Rectal smooth muscle tissue (tissue), 1 donor: ENCODE data around the gene PRADC1.

ENCODE experiments used
- H3K27ac ChIP-seq: one replicate; pipeline ENCODE4 v1.7.0; 2013; ENCODE audit warnings: low read depth, low read length, inconsistent platforms
- H3K27me3 ChIP-seq: one replicate; pipeline ENCODE4 v1.7.0; 2013; ENCODE audit warnings: low read length; ENCODE audit not compliant: control insufficient read depth, insufficient read depth
- H3K36me3 ChIP-seq: one replicate; pipeline ENCODE4 v1.7.0; 2013; ENCODE audit warnings: low read length; ENCODE audit not compliant: control insufficient read depth, insufficient read depth
- H3K4me1 ChIP-seq: one replicate; pipeline ENCODE4 v1.7.0; 2013; ENCODE audit warnings: low read length; ENCODE audit not compliant: control insufficient read depth, insufficient read depth
- H3K4me3 ChIP-seq: one replicate; pipeline ENCODE4 v1.7.0; 2013; ENCODE audit warnings: low read length
- H3K9ac ChIP-seq: one replicate; pipeline ENCODE4 v1.7.0; 2013; ENCODE audit warnings: low read length

Gene PRADC1

DNA sequence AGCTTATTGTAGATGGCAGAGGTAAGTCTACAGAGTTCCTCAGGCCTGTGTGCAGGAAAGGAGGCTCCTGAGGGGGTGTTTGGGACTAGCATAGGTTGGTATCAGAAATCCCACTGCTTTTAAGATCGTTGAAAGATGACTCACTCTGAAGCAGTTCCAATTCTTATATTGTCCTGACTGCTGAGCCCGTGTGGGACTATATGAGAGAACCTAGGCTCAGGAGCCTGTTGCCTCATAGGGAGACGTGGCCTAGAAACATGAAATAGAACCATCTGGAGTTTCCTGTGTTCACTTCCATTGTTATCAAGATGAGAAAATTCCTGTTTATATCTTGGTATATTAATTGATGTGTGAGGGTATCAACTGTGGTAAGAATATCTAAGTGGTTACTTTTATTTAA, 6.7 kb upstream of the PRADC1 start:
- H3K36me3 ChIP-seq = peaks cover 16% of the 10 kb centered on the region

DNA sequence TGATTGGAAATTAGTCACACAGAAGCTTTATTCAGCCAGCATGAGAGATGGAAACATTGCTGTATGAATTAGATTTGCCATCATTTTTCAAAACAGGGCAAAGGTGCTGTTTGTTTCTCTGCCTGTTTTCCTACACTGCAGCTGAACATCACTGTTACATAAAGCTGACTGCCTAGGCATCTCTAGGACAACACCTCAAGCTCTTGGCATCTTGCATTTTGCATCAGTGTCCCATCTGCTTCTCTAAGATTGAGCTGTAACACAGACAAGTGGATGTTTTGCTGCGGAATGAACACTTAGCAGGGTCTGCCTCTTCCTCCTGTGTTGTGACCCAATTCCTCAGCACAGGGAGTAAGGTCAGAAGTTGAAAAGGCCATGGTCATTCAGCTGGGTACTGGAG, 5.9 kb upstream of the PRADC1 start:
- Histone ChIP-seq H3K9ac (no peak overlapping the region), H3K4me1 (peaks cover 6% of the 10 kb centered on the region), H3K27ac (no peak overlapping the region), H3K36me3 (peaks cover 11% of the 10 kb centered on the region), H3K27me3 (no peaks in the 10 kb centered on the region), H3K4me3 (no peak overlapping the region)

More for the DNA sequence above, 6.7 kb upstream of the PRADC1 start:
- no peak overlapping the region for H3K27ac ChIP-seq
- peaks cover 6% of the 10 kb centered on the region for H3K4me1 ChIP-seq
- H3K9ac ChIP-seq = no peak overlapping the region
- H3K4me3 ChIP-seq = no peak overlapping the region
- no peaks in the 10 kb centered on the region for H3K27me3 ChIP-seq

DNA sequence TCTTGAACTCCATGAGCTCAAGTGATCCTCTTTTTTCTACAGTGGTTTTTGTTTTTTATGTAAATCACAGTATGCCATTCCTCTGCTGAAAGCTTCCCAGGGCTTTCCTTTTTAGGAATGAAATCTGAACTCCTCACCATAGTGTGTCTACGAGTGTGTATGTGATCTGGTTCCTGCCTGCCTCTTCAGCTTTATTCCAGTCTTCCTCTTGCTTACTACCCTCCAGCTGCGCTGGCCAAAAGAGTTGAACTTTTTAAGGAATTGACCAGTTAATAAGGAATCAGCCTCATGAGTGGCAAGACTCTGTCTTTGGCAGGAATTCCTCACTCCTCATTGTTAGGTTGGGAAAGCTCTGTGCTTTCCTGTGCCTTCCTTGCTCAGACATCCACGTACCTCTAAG, 5.1 kb upstream of the PRADC1 start:
- Histone ChIP-seq H3K36me3 (peaks cover 9% of the 10 kb centered on the region), H3K4me3 (no peak overlapping the region), H3K27me3 (no peaks in the 10 kb centered on the region), H3K9ac (no peak overlapping the region), H3K27ac (no peak overlapping the region), H3K4me1 (peaks cover 6% of the 10 kb centered on the region)

DNA sequence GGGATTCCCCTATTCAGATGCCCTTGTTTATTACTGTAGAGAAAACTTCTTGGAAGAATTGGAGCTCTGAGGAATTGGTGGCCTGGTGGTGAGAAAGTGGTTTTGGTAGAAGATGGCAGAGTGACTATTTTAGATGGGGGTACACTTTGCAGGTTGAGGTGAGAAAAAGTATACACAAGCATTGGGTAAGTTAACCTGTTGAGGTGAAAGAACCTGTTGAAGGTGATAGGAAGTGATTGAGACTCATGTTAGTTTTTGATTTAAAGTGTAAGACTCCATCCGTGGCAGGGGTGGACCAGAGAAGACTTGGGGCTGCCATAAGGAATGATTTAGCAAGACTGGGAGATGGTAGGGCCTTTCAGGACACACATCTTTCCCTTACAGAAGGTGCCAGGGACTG, 4.1 kb upstream of the PRADC1 start:
- Histone ChIP-seq H3K36me3 (peaks cover 5% of the 10 kb centered on the region), H3K4me1 (peaks cover 6% of the 10 kb centered on the region), H3K27ac (no peak overlapping the region), H3K4me3 (no peak overlapping the region), H3K9ac (no peak overlapping the region), H3K27me3 (no peaks in the 10 kb centered on the region)

DNA sequence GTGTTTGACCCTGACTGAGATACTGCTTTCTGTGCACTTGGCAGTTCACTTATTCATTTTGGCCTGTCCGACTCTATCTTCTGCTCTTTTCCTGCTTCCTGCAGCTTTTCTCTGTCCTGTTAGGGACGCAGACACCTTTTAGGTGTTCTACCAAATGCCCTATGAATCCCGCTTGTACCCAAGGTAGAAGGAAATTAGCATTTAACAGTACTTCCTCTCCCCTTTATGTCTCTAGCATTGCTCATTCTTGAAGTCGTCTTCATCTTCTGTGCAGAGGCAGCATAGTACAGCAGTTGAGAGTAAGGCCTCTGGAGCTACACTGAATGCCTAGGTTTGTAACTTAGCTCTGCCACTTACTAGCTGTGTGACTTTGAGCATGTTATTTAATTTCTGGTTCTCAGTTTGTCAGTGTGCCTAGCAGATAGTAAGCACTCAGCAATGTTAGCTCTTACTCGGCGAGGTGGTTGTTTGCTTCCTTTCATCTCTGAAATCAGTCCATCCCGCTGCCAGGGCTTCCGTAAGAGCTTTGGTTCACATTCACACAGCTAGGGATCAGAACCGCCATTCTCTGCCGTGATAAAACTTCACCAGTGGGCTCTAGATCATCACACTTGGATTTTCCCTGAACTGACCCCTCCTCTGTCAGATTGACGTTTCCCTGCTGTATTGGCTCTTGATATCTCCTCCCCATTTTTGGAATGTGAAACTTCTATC, 2.4 kb upstream of the PRADC1 start:
- peaks cover 6% of the 10 kb centered on the region for H3K4me1 ChIP-seq
- peaks cover 5% of the 10 kb centered on the region for H3K36me3 ChIP-seq

DNA sequence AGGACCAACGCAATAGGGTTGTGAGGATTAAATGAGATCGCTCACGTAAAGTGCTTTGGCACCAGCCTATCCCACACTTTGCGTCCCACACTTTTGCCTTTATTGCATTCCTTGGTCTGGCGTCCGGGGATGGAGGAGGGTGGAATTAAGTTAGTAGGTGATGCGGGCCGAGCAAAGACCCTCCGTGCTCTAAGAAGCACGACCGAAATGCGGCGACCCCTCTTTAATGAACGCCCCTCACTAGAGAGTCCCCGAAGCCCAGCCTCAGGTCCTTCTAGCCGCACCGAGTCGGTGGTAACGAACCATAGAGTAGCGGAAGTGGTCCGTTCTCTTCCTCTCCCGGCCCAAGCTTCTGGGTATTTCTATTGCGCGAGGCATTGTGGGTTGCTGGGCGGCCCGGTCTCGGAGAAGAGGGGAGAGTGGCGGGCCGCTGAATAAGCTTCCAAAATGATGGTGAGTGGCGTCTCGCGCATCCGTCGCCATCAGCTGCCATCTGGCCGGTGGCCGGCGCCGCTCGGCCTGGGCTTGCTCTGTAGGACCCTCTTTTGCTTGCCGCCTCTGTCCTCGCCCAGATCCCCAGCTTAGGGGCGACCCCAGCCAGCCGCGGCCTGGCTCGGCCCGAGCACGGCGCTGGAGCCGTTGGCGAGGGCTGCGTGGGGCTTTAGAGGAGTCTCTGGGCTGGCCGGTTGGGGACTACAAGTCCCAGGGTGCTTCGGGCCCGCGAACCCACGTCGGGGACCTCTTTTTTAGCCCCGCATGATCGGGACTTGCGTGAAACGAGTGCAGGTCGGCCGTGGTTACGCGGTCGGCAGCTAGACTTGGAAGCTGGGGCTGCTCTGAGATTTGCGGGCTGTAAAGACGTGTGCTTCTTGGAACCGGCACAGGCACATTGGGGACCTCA, 1.1 kb upstream of the PRADC1 start, which contains the start of gene CCT7:
Gene CCT7, plus strand, starts transcription at position 377 of the 901 bp plus-strand sequence. Its CDS starts 71 bp downstream, at position 448.
- Histone ChIP-seq H3K27me3 (no peaks in the 10 kb centered on the region), H3K27ac (peak within 1 kb of the TSS; percentile 90), H3K9ac (peak within 1 kb of the TSS; percentile 85), H3K4me3 (peak within 1 kb of the TSS; percentile 84), H3K36me3 (peaks cover 4% of the 10 kb centered on the region), H3K4me1 (peaks cover 6% of the 10 kb centered on the region)

More for the DNA sequence above, 2.4 kb upstream of the PRADC1 start:
- no peak overlapping the region for H3K9ac ChIP-seq
- no peaks in the 10 kb centered on the region for H3K27me3 ChIP-seq
- peak overlapping the region; percentile 84 for H3K4me3 ChIP-seq
- no peak overlapping the region for H3K27ac ChIP-seq

DNA sequence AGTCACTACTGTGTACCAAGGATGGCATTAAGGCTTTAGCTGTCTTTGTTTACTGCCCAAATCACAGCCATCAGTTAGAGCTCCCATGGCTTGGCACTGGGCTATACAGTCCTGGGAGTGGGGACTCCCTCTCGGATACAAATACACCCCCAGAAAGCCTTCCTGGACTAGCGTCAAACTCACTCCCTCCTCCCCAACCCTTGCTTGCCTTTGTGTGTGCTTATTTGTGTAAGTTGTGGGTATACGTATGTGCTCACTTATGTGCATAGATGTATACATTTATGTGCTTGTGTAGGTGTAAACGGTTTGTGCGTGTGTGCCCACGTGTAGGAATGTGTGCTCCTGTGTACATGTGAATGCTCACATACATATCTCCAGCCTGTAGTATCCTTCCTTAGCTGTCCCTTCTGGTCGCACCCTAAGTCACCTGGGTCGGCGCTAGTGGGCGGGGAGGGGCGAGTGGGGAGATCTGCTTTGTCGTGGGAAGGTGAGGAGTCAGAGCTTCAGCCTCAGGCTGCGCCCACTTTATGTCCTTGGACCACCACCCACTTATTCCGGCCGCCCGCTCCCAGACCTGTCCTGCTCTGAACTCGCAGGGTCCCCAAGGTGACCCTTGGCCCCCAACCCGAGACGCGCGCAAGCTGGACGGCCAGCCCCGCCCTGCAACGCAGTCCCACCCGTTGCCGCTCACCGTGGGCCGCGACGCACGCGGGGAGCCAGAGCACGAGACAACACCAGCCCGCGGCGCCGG, 461 bp downstream of the PRADC1 start:
- H3K27ac ChIP-seq = peak overlapping the region; percentile 18
- peak overlapping the region; percentile 73 for H3K4me3 ChIP-seq
- no peaks in the 10 kb centered on the region for H3K27me3 ChIP-seq
- H3K36me3 ChIP-seq = no peaks in the 10 kb centered on the region
- peaks cover 6% of the 10 kb centered on the region for H3K4me1 ChIP-seq
- peak overlapping the region; percentile 12 for H3K9ac ChIP-seq

DNA sequence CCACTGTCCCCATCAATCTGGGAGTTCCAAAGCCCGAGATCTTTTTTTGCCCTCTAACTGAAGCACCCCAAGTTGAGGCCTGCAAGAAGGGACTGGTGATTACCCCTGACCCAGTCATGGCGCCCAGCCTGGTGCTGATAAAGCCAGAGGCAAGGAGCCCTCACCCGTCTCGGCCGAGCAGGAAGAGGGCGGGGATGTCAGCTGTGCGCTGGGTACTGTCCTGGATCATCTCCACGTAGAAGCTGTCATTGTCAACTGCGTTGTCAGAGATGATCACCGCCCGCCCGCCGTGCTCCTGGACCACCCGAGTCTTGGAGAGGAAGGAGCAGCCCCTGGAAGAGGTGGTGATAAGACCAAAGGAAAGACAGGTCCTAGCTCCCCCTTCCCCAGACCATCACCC, 4.4 kb downstream of the PRADC1 start:
- H3K36me3 ChIP-seq = peaks cover 6% of the 10 kb centered on the region
- no peak overlapping the region for H3K4me3 ChIP-seq
- H3K27me3 ChIP-seq = no peaks in the 10 kb centered on the region
- H3K4me1 ChIP-seq = no peaks in the 10 kb centered on the region
- no peak overlapping the region for H3K27ac ChIP-seq
- no peak overlapping the region for H3K9ac ChIP-seq

DNA sequence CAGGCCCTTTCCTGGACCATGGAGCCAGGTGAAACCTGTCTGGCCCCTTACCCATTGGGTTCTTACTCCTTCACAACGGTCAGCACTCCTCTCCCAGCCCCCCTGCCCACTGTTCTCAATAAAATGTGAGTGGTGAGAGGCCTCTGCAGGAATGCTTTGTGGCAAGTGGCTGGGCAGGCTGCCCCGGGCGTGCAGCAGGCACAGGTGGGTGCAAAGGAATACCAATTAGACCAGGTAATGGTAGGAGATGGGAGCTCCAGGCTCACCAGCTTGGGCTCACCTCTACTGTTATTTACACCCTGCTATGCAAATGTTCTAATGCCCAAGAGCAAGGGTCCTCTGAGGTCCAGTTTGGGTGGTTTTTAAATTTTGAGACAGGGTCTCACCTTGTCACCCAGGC, 6.0 kb downstream of the PRADC1 start:
- Histone ChIP-seq H3K27me3 (no peaks in the 10 kb centered on the region), H3K9ac (no peak overlapping the region), H3K27ac (no peak overlapping the region), H3K4me3 (no peak overlapping the region), H3K4me1 (no peaks in the 10 kb centered on the region), H3K36me3 (peaks cover 19% of the 10 kb centered on the region)

DNA sequence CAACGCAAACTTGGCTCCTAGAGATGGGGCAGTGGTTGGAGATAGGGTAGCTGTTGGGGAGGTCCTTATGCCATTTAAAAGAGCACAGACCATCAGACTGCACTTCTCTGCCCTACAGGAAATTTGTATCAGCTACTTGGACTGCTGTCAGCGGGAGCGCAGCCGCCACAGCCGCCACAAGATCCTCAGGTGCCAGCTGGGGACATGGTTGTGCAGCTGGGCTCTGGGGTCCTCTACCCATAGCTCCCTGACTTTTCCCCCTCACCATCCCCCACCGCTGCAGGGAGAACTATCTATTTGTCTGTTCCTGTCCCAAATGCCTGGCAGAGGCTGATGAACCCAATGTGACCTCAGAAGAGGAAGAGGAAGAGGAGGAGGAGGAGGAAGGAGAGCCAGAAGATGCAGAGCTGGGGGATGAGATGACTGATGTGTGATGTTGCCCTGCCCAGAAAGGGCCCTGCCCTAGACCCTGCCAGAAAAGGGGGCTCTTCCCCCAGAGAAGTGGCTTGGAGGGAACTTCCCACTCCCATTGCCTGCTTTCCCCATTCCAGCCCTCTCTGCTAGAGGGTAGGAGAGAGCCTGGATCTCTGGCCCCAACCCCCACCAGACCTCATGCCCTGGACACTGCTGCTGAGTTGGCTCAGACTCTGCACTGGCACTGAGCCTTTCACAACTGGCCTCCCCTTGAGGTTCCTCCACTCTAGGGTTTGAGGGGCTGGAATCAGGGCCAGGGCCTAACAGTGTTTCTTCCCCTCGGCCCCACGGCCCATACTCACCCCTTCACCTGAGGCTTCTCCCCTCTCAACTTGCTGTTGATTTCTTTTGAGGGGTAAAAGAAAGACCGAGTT, 7.3 kb downstream of the PRADC1 start:
- Histone ChIP-seq H3K4me3 (no peak overlapping the region), H3K36me3 (peaks cover 30% of the 10 kb centered on the region), H3K9ac (no peak overlapping the region), H3K4me1 (no peaks in the 10 kb centered on the region), H3K27me3 (no peaks in the 10 kb centered on the region), H3K27ac (no peak overlapping the region)

DNA sequence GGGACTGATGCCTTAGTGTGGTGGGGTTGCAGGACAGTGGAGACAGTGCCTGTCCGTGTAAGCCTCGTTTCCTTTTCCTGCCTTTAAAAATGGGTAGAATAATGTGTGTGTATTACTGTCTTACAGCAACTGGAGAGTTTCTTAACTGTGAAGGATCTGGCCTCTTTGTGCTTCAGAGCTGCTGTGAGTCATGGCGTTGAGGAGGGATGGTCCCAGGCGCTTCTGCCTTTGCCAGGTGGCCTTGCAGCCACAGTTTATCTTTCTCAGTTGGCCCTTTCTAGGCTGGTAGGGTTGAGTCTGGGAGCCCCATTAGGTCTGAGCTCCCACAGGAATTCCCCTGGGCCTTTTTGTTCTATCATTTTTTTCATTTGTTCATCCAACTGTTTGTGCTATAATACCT, 9.2 kb downstream of the PRADC1 start:
- Histone ChIP-seq H3K27me3 (no peaks in the 10 kb centered on the region), H3K27ac (no peak overlapping the region), H3K9ac (no peak overlapping the region), H3K4me1 (no peaks in the 10 kb centered on the region), H3K4me3 (no peak overlapping the region), H3K36me3 (peaks cover 30% of the 10 kb centered on the region)
